ENCODE measurements around the gene VEPH1.
"Not testable (repeated sequence)": the region's sequence is repeated elsewhere in the genome, so short reads cannot be mapped to it uniquely, and the experiment has no call there.

The VEPH1 gene

DNA sequence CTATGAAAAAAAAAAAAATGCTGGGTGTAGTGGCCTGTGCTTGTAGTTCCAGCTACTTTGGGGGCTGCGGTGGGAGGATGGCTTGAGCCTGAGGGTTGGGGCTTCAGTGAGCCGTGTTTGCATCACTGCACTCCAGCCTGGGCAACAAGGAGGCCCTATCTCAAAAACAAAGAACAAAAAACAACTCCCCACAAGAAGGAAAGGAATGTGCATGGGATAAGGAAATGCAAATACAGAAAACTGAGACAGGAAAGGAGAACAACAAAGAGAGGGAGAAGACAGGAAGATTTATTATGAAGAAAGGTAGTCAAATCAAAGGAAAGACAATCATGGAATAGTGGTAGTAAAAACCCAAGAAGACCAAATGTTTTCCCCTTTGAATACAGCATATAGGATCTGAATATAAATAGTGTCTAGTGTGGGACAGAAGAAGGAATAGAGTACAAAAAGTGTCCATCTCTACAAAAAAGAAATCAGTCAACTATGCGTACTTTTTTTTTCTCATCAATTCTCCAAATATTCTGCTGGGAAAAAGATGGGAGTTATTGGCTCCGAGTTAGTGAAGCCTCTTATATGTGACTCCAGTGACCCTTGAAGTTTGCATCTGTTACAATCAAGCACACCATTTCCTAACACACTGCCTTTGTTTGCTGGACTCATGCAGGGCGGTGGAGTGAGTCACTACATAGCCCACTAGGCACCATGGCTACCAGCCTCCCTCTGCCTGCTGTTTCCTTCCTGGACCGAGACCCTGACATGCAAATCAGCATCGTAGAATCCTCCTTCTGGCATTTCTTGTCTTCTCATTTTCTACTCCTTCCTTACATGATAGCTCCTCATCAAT, 167.8 kb downstream of the VEPH1 start:
- DNase-seq = no peak

DNA sequence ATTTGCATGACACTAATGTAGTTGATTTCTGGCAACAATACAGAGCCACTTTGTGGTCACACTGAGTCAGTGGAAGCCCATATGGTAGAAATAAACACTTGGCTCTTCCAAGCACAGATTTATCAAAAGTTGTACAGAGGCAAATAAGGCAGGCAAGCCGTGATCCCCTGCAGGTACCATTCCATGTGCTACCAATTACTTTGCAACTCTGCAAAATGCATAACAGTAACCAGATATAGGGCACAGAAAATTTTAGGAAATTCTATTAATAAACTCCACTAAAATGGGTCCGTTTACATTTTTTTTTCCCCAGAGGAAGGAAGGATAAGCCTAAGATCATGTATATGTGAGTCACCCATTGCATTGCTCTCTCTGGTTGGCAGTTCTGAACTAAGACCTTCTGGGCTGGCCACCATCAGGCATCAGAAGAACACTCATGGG, 169.6 kb downstream of the VEPH1 start:
- DNase-seq = no peak

DNA sequence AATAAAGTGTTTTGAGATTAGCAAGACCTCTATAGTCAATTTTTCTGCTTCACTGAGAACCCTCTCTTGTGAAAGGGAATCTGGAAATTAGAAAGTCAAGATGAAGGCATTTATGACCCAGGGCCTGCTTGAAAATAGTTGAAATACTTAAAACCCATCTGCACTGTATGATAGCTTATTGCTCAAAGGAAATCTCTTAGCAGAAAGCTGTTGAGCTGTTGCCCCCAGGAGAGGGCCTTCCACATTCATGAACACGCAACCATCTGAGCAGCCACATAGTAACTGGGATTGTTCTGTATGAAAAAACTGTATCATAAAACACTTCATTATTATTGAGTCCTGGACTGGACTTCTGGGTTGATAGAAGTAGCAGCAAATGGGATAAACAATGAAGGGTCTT, 173.0 kb downstream of the VEPH1 start:
- no peak for DNase-seq

DNA sequence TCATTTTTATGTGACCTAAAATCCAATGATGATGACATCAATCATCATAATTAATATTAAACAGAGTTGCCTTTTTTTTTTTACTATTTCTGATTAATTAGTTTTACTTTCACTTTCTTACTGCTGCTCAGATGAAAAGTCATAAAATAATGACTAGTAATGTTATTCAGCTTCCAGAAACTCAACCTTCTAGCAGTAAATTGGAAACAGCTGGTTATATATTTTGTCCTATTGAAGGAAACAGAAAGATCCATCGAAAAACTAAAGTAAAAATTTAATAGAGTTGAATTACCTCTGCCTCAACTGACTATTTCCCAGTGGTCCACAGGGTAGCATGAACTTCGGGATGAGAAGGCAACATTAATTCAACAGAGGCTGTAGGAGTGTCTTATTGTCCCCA, 173.7 kb downstream of the VEPH1 start:
- DNase-seq = no peak

DNA sequence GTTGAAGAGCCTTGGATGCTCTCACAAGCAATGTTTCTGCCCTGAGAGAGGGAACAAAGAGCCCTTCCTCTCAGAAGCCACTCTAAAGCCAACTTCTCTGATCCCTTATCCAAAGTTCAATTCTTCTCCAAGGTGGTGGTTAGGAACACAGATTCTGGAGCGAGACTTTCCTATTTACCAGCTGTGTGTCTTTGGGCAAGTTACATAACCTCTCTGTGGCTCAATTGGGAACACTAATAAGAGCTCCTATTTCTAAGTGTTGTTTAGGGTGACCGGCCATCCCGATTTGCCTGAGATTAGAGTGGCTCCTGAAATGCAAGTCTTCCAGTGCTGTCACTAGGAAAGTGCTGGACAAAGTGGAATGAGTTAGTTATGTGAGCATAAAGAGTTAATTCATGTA, 175.4 kb downstream of the VEPH1 start:
- DNase-seq = no peak

DNA sequence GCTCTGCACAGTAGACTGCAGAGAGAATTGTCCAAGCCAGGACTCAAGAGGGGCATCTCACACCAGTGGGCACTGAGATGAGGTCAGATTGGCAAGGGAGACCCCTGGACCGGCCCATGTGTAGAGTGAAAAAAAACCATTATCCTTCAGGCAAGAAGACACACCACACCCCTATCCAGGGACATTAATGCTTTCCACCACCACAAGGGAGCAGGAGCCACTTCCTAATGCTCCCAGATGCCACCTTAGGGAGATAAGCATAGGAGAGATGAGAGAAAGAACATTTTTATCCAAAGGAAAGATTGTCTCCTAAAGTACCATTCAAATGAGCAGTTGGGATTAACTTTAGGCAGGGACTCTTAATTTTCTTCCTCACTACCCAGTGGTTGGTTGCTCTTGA, 176.2 kb downstream of the VEPH1 start:
- no peak for DNase-seq

DNA sequence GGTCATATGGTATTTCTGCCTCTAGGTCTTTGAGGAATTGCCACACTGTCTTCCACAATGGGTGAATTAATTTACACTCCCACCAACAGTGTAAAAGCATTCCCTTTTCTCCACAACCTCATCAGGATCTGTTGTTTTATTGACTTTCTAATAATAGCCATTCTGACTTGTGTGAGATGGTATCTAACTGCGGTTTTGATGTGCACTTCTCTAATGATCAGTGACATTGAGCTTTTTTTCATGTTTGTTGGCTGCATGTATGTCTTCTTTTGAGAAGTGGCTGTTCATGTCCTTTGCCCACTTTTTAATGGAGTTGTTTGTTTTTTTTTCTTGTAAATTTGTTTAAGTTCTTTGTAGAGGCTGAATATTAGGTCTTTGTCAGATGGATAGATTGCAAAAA, 178.3 kb downstream of the VEPH1 start:
- not testable (repeated sequence) for DNase-seq

DNA sequence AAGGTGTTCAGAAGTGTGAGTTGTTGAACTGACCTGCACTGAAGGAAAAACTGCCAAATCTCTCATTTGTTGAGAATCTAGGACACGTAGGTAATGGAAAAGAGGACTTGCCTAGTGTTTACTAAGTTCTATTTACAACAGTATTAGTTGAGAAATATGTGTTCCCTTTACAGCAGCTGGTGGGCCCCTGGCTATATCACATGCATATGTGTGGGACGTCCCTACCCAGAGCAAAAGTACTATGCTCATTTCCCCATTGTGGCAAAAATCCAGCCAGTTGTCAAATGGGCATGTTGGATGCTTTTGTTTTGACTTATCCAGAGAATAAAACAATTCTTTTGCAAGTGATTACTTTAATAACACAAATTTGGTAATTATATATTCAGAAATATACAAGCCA, 179.9 kb downstream of the VEPH1 start:
- no peak for DNase-seq

DNA sequence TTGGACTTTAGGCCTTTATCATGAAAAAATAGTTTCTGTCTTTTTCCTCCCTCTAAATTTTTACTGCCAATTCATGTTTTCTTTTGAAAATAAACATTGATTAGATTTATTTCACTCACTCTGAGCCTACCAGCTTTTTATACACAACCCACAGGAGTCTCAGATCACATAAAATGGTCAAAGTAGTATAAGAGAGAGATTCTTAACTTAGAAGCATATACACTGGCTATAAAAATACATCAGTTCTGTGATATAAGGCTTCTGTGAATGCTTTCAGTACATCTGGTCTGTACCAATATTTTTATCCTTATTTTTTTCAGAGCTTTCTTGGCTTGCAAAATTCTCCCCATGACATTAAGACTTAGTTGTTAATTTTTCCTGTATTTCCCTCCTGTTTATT, 183.5 kb downstream of the VEPH1 start:
- no peak for DNase-seq

DNA sequence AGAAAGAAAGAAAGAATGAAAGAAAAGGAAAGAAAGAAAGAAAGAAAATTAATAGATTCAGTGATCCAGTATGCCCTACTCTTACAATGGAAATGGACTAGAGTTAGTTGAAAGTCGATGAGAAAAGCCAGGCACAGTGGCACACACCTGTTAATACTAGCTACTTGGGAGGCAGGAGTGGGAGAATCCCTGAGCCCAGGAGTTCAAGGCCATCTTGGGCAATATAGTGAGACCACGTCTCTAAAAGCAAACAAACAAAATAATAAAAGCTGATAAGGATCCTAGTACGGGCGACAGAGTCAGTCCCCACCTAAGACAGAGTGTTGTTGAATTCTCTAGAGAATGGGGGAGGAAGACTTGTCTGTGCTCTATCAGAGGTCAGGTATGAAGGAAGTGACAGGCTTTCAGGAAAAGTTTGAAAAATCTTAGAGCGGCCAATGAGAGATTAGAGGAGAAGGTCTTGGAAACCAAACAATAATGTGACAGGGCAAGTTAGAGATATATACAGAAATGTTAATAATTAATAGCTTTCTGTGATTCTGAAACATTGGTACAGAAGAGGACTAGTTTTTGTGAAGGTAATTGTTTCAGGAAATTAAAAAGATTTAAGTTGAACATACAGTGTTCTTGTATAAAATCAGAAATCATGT, 184.5 kb downstream of the VEPH1 start:
- no peak for DNase-seq

DNA sequence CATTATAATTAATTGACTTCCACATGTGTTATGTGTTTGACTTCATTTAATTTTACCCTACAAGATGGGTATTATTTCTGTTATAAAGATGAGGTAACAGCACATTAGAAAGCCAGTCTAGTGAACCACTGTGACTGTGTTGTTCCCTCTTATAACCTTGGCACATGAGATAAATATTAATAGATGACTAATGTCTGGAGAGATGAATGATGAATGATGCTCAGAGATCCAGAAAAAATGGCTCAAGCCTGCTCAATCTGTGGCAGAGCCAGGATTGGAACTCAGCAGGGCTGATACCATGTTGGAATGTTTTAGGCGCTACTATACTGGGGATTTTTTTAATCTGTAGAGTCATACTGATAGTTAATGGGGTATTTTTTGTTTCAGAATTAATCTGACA, 185.3 kb downstream of the VEPH1 start:
- DNase-seq = no peak

DNA sequence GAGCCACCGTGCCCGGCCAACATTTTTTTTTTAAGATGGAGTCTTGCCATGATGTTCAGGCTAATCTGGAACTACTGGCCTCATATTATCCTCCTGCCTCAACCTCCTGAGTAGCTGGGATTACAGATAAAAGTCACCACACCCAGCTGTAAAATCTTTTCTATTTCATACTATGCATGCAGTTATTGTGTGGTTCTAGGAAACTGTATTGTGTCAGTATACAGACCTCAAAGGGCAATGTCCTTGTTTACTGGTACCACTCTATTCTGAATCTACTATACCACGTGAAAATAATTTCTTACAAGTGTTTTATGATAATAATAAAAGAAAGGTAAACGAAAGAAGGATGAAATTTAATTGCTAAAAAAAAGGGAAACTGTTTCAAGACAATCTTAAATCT, 190.0 kb downstream of the VEPH1 start:
- DNase-seq = no peak

DNA sequence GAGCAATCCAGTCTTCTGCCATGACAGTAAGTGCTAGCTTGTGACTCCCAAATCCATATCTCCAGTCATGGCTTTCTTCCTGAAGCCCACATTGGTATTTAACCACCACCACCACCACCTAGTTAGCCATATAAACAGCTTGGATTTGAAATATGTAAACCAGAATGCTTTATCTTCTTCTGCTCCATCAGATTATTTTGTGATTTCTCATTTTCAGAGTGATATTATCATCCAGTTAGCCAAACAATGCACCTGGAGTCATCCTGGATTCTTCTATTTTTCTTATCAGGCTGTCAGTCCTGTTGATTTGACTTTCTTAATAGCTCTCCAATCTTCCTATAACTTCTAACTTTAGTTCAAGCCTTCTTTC, 190.9 kb downstream of the VEPH1 start:
- no peak for DNase-seq

DNA sequence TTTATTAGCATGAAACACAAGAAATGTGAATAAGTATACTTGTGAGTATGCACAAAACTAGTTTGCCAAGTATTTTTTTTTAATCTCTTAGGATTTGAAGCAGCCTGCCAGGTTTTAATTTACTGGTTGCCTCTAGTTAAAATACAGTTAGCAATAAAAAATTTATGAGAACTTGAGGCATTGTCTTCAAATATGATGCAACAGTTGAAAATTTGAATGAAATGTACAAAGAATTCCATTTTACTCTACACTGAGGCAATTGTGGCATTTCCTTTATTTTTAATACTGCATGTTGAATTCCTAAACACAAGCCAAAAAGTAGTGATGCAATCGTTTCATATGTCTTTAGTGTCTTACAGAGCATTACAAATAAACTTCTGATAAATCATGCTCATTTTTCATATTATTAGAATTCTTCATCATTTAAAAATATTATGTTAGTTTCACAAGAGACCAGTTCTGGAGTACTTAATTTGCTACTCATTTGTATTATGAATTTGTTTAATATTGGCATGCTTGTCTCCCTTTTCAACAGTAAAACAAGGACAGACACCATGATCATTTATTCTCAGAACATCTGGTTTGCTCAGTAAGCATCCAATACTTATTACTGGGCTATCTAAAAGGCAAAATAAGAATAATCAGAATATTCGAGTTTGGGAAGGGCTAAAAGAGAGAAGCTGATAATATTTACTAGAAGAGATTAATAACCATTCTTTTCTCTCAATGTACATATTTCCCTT, 191.4 kb downstream of the VEPH1 start:
- DNase-seq = no peak

DNA sequence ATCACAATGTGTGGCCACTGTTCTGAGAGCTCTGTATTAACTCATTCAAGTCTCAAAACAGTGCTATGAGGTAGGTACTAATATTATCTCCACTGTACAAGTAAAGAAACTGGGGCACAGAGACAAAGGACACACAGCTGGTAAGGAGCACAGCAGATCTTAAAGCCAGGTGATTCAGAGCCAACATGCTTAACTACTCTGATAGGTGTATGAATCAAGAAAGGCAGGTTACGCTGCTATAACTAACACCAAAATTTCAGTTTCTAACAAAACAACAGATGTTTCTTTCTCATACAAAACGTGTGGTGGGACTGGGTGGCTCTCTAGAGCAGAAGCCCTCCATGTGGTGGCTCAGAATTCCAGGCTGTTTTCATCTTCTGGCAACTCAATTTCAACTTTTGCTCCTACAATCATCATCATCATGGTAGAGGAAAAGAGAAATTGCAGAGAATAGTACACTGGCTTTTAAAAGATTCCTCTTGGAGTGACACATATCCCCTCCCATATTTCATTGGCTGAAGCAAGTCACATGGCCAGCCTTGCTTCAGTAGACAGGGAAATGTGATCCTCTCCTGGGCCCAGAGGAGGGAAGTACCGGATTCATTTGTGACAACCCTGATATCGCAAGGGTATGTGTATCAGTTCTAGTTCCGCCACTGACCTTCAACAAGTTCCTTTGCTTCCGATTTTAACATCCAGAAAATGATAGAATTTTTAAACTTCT, 192.7 kb downstream of the VEPH1 start:
- DNase-seq = no peak

DNA sequence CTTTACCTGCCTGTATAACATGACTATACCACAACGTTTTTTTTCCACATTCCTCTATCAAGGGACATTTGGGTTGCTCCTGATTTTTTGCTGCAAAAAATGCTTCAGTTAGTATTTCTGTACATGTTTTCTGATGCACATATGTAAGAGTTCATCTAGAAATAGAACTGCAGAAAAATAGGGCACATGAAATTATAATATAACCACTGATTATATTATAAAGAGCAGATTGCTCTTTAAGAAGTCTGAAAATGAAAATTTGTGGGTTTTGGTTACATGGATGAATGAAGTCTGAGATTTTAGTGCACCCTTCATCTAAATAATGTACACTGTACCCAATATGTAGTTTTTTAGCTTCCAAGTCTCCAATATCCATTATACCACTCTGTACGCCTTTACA, 196.7 kb downstream of the VEPH1 start:
- no peak for DNase-seq

DNA sequence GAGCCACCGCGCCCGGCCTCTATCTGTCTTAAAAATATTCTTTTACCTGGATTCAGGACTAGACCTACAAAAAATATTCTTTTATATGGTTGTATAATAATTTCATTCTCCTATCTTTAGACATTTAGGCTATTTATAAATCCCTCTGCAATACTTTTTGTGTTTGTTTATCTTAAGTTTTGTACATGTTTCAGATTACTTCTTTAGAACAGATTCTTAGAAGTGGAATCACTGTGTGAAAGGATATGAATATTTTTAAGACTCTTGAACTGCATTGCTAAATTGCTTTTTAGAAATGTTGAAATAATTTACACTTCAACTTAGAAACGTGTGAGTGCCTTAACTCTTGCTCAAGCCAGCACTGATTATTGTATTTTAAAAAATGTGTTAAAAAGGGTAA, 197.8 kb downstream of the VEPH1 start:
- no peak for DNase-seq

DNA sequence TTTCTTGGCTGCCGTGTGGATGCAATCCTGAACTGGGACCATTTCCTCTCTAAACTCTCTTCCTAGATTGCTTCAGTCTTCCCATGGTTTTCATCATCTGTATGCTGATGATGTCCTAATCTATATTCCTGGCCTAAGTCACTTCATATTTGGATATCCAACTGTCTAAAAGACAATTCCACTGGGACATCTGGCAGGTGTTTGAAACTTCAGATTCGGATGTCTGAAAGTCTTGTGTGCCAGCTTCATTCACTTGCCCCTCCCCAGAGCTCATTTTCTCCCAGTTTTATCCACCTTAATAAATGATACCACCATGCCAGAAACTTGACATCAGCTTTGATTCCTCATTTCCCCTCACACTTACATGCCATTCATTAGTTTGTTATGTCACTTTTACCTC, 201.5 kb downstream of the VEPH1 start:
- no peak for DNase-seq

DNA sequence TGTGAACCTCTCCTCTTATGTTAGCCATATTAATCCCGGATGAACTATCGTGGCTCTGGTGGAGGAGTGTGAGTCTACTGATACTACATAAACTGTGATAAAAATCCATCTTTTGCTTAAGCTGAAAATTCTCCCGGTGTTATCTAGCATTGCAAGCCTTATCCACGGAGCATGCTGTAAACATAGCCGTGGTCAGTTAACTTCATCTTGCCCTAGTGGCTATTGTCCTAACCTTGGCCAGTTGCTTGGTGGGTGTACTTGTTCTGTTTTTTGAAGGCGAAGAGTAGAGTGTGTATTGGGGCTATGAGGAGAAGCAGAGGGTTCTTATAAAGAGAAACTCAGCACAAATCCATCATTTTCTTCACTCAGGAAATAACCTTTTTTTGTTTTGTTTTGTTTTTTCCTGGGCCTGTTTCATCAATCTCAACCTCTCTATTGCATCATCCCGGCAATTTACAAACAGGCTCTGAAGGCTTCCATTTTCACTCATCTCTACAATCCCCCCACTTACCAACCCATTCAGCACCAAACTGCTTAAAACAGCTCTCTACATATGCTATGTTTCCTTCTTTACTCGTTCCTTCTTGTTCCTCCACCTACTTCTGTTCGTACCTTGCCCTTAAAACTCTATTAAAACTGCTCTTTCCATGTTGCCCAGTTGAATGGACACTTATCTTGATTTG, 202.1 kb downstream of the VEPH1 start:
- no peak for DNase-seq

DNA sequence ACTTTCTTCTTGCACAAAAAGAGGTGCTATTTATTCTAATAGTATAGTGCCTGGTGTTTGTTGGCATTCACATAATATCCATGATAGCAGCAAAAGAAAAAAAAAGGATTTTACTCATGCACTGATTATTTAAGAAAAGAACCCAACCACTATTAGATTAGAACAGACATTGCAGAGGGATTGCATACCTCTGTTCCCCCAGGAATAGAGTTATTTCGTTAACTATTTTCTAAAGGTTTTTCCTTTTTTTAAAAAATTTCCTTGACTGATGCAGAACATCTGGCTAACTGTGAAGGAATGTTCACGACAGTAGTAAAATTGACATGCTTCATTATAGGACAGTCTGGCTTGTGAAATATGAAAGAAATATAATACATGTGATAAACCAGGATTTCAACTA, 203.1 kb downstream of the VEPH1 start:
- DNase-seq = no peak

DNA sequence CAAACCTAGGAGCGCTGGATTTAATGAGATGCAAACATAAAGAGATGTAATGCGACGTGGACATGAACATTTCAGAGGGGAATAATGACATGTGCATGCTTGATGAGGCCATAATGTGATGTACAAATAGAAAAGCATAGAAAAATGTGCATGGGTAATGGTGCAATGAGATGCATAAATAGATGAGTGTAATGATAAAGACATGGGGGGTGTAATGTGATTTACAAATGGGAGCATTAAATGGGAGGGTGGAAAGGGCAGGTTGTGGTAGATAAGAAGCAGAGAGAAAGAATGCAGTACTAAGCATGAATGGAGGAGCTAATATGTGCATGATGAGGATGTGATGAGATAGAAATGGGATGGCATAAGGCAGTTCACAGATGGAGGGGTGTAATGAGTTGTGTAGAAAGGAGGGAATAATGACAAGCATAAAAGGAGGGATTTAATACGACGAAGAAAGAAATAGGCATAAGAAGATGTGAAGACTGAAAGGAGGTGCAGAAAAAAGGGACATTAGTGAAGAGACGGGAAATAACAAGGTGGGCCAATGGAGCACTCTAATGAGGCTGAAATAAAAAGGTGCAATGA, 205.8 kb downstream of the VEPH1 start:
- no peak for DNase-seq

DNA sequence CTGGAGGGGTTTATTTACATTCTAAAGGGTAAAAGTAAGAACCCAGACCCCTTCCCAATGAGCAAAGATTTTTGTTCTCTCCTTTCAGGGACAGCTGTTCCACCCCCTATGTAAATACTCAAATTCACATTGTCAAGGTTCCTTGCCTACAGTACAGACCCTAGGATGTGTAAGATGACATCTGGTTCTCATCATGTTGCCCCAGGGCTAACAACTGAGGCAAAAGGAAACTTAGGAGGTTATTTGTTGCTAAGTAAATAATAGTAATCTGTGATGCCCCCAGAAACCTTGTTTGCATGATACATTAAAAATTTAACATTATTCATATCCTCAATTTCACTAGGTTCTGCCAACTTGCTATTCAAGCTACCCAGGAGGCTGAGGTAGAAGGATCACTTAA, 208.3 kb downstream of the VEPH1 start:
- no peak for DNase-seq
